ENCODE data around the gene CD300H. TPM values are rescaled to one million over a fixed set of nuclear protein-coding genes. Genes with fewer than 3 reads are reported as not detected.

CD300H gene
- total RNA-seq, 1 experiment from 2014 or later, result not detected

DNA sequence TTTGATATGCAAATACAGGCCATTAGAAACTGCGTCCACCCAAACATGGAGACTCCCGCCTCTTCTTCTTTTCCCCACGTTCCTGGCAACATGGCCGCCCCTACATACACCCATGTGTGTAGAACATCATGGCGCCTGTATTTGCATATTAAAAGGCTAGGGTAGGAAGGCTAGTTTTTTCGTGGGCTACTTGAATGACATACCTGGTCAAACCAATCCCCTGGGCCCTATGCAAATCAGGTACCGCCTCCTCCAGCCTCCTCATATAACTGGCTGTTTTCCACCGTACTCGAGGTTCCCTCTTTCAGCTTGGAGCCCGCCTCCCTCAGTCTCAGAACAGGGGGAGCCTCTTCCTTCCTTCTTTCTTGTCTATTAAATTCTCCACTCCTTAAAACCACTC lies 35.2 kb downstream of the CD300H start:
- BruUV-seq (replicated peaks), result no TSS peak
- DNase-seq (ENCODE audit: low spot score), result peak; percentile 61
- intact Hi-C loops (cut with micrococcal nuclease; ENCODE audit: unreplicated experiment), result no loop called here
- Histone ChIP-seq H3K4me3 (ENCODE audit: low read depth, low read length, poor library complexity, severe bottlenecking) (no peak overlapping the region), H3K27me3 (replicated peaks; ENCODE audit: insufficient read depth, low read depth, low read length, poor library complexity) (peaks cover 24% of the 10 kb centered on the region), H3K4me1 (ENCODE audit: insufficient read depth, low read length, poor library complexity, severe bottlenecking) (no peaks in the 10 kb centered on the region), H3K27ac (ENCODE audit: low read depth, low read length, poor library complexity, severe bottlenecking) (no peak overlapping the region), H3K36me3 (ENCODE audit: insufficient read depth, low read length, poor library complexity, severe bottlenecking) (no peaks in the 10 kb centered on the region), H3K9me3 (ENCODE audit: low read depth, low read length, poor library complexity, severe bottlenecking) (no peaks in the 10 kb centered on the region)
- POLR2A ChIA-PET (ENCODE audit: low non-redundant PET), result no interaction called here
- CTCF ChIA-PET, result interaction anchor here (1.4 kb wide), 1 partner anchor 163 kb away, joined by 3 read pairs; no protein-coding TSS in a partner anchor
- no peak for TF ChIP-seq EZH2 (IDR thresholded peaks at IDR 0.05; ENCODE audit: borderline replicate concordance, low read depth, low read length, poor library complexity, severe bottlenecking)
- TF ChIP-seq, protein P1, sequence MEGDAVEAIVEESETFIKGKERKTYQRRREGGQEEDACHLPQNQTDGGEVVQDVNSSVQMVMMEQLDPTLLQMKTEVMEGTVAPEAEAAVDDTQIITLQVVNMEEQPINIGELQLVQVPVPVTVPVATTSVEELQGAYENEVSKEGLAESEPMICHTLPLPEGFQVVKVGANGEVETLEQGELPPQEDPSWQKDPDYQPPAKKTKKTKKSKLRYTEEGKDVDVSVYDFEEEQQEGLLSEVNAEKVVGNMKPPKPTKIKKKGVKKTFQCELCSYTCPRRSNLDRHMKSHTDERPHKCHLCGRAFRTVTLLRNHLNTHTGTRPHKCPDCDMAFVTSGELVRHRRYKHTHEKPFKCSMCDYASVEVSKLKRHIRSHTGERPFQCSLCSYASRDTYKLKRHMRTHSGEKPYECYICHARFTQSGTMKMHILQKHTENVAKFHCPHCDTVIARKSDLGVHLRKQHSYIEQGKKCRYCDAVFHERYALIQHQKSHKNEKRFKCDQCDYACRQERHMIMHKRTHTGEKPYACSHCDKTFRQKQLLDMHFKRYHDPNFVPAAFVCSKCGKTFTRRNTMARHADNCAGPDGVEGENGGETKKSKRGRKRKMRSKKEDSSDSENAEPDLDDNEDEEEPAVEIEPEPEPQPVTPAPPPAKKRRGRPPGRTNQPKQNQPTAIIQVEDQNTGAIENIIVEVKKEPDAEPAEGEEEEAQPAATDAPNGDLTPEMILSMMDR (conservative IDR thresholded peaks at IDR 0.05; ENCODE audit: low read depth, low read length), result no peak

DNA sequence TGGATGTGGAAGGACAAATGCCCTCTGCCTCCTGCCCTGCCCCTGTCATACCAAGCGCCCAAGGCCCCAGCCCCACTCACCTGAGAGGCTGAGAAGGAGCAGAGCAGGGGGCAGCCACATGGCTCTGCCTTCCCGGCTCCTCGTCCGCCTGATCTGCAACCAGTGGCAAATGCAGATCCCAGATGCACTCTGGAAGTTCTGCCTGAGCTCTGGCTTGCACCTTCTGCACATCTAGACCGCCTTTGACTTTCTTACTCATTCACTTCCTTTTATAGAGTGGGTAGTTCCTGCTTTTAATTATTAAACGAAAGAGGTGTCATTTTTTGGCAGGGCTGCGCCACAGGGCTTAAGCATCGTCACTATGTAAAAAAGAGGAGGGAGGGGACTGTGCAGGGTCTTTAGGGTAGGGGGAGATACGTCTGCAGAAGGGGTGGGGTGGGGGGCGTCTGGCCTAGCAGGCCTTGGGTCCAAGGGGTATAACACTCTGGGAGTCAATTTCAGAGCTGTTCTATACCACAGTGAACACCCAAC lies 36.0 kb downstream of the CD300H start, which contains the start of gene CD300LB:
Gene CD300LB (minus strand): TSS at position 245 of the 531 bp plus-strand sequence. CDS start 125 bp downstream, at position 120.
- intact Hi-C loops (cut with micrococcal nuclease; ENCODE audit: unreplicated experiment), result no loop called here
- no TSS peak for BruUV-seq (replicated peaks)
- CTCF ChIA-PET, result no interaction called here

DNA sequence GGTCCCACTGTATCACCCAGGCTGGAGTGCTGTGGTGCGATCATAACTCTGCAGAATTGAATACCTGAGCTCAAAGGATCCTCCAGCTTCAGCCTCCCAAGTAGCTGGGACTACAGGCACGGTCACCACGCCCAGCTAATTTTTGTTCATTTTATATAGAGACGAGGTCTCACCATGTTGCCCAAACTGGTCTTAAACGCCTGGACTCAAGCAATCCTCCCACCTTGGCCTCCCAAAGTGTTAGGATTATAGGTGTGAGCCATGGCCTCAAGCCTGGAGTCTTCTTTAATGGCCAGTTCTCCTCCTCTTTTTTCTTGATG lies 36.5 kb downstream of the CD300H start:
- H3K27me3 ChIP-seq (replicated peaks; ENCODE audit: insufficient read depth, low read depth, low read length, poor library complexity), result peaks cover 23% of the 10 kb centered on the region
- no peaks in the 10 kb centered on the region for H3K36me3 ChIP-seq (ENCODE audit: insufficient read depth, low read length, poor library complexity, severe bottlenecking)
- H3K4me3 ChIP-seq (ENCODE audit: low read depth, low read length, poor library complexity, severe bottlenecking), result no peak overlapping the region
- H3K27ac ChIP-seq (ENCODE audit: low read depth, low read length, poor library complexity, severe bottlenecking), result no peak overlapping the region
- BruUV-seq (replicated peaks), result no TSS peak
- no peaks in the 10 kb centered on the region for H3K9me3 ChIP-seq (ENCODE audit: low read depth, low read length, poor library complexity, severe bottlenecking)
- POLR2A ChIA-PET (ENCODE audit: low non-redundant PET), result no interaction called here
- CTCF ChIA-PET, result no interaction called here
- TF ChIP-seq EZH2 (IDR thresholded peaks at IDR 0.05; ENCODE audit: borderline replicate concordance, low read depth, low read length, poor library complexity, severe bottlenecking), result no peak
- TF ChIP-seq, protein P1 (conservative IDR thresholded peaks at IDR 0.05; ENCODE audit: low read depth, low read length), result no peak
- DNase-seq (ENCODE audit: low spot score), result no peak
- intact Hi-C loops (cut with micrococcal nuclease; ENCODE audit: unreplicated experiment), result no loop called here
- no peaks in the 10 kb centered on the region for H3K4me1 ChIP-seq (ENCODE audit: insufficient read depth, low read length, poor library complexity, severe bottlenecking)

More for the DNA sequence above, 36.0 kb downstream of the CD300H start, which contains the start of gene CD300LB:
- Histone ChIP-seq H3K4me3 (ENCODE audit: low read depth, low read length, poor library complexity, severe bottlenecking) (no peak within 1 kb of the TSS), H3K27ac (ENCODE audit: low read depth, low read length, poor library complexity, severe bottlenecking) (no peak within 1 kb of the TSS), H3K36me3 (ENCODE audit: insufficient read depth, low read length, poor library complexity, severe bottlenecking) (no peaks in the 10 kb centered on the region), H3K27me3 (replicated peaks; ENCODE audit: insufficient read depth, low read depth, low read length, poor library complexity) (peaks cover 26% of the 10 kb centered on the region), H3K4me1 (ENCODE audit: insufficient read depth, low read length, poor library complexity, severe bottlenecking) (no peaks in the 10 kb centered on the region), H3K9me3 (ENCODE audit: low read depth, low read length, poor library complexity, severe bottlenecking) (no peaks in the 10 kb centered on the region)
- POLR2A ChIA-PET (ENCODE audit: low non-redundant PET), result no interaction called here
- no peak for DNase-seq (ENCODE audit: low spot score)
- TF ChIP-seq EZH2 (IDR thresholded peaks at IDR 0.05; ENCODE audit: borderline replicate concordance, low read depth, low read length, poor library complexity, severe bottlenecking), result no peak
- TF ChIP-seq, protein P1 (conservative IDR thresholded peaks at IDR 0.05; ENCODE audit: low read depth, low read length), result no peak
